ENCODE data around the gene PUS1.

DNA sequence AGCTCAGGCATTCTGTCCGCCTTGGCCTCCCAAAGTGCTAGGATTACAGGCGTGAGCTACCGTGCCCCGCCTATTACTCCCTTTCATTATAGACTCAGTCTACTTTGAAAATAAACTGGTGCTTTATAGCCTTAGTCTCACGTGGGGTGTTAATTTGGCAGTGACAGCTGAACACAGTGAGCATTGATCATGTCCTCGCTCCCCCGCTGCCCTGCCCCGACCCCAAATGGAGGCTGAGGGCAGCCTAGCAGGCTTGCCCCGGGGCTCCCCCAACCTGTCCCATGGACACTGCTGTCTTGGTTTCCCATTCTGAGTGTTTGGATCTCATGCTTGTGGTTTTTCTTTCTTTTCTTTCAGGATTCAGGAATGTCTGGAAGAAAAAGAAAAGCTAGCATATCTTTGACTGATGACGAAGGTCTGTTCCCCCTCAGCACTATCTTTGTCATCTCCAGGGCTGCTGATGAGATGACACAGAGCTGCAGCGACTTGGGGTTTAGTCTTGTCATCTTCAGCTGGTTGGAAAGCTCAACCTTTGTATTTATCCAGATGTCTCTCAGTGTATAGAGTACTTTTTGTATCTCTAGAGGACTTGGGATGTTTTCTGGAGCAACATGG, 62.8 kb downstream of the PUS1 start:
- TF ChIP-seq CTCF (IDR thresholded peaks at IDR 0.05; ENCODE audit: borderline replicate concordance, extremely low read depth, low read length, poor library complexity, severe bottlenecking) (no peak), EZH2 (IDR thresholded peaks at IDR 0.05; ENCODE audit: borderline replicate concordance, low read depth, low read length, severe bottlenecking) (no peak)
